ENCODE measurements around the gene LDLRAP1.

- no peak for TF ChIP-seq ESRRA (CRISPR knock-in tag; IDR thresholded peaks at IDR 0.05; ENCODE audit: borderline replicate concordance)
- TF ChIP-seq ELF4 (CRISPR knock-in tag; IDR thresholded peaks at IDR 0.05; ENCODE audit: low read depth) = no peak
- TF ChIP-seq ATF6 (CRISPR knock-in tag; IDR thresholded peaks at IDR 0.05) = no peak
- TF ChIP-seq CTCF (IDR thresholded peaks at IDR 0.05) = no peak
- TF ChIP-seq HMGXB4 (CRISPR knock-in tag; IDR thresholded peaks at IDR 0.05) = no peak
- TF ChIP-seq PREB (CRISPR knock-in tag; IDR thresholded peaks at IDR 0.05; ENCODE audit: borderline replicate concordance) = no peak
- TF ChIP-seq GABPB1 (CRISPR knock-in tag; IDR thresholded peaks at IDR 0.05) = no peak
- TF ChIP-seq PRDM15 (CRISPR knock-in tag; IDR thresholded peaks at IDR 0.05) = no peak
- no peak for TF ChIP-seq E2F1 (CRISPR knock-in tag; IDR thresholded peaks at IDR 0.05)
Observed at GRCh38 chr1:25505656-25506385, 37.6 kb upstream of the LDLRAP1 start.

Measured in WTC11 (cell line).